ENCODE data around the gene TULP1.

The TULP1 gene

DNA sequence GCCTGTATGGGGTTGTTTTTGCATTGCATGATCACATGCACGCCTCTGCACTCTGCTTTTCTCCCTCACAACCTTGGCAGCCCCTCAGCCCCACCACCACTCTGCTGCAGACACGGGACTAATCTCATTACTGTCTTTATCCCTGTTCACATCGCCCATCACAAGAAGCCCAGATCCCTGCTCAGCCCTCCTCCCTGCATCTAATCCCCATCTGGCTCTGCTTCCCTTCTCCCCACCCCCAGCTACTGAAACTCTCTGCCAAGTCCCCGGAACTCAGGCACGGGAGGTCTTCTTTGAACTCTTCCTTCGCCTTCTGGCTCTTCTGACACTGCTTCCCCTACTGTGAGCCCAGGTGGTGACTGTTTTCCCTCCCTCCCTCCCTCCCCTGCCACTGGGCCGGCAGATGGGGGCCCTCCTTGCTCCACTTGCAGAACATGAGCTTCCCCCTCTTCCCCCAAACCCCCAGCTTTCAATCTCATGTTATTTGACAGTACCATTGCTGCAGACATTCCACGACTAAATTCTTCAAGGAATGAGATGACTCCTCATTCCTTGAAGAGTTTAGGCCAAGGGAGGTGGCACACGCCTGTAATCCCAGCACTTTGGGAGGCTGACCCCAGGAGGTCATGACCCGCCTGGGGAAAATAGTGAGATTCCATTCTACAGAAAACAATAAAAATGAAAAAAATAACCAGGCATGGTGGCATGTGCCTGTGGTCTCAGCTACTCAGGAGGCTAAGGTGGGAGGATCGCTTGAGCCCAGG is 21.9 kb upstream of the TULP1 start:
- peak overlapping the region; percentile 32 for H3K9ac ChIP-seq (ENCODE audit: insufficient read length, low read depth)
- H3K9me3 ChIP-seq (ENCODE audit: insufficient read depth, low read length): no peaks in the 10 kb centered on the region
- no peaks in the 10 kb centered on the region for H3K27me3 ChIP-seq (ENCODE audit: insufficient read depth, insufficient read length)
- no peaks in the 10 kb centered on the region for H3K36me3 ChIP-seq (ENCODE audit: insufficient read depth, insufficient read length, low read length)
- no peak overlapping the region for H3K4me3 ChIP-seq (ENCODE audit: insufficient read length, low read depth)
- TF ChIP-seq ZNF274 (IDR thresholded peaks at IDR 0.05; ENCODE audit: low read depth, low read length) (no peak), YY1 (IDR thresholded peaks at IDR 0.05; ENCODE audit: insufficient read depth, insufficient read length) (no peak), SUZ12 (IDR thresholded peaks at IDR 0.05; ENCODE audit: extremely low read depth, insufficient read depth, insufficient read length) (no peak)
- peaks cover 9% of the 10 kb centered on the region for H3K4me1 ChIP-seq (ENCODE audit: insufficient read depth, insufficient read length)
- no peak for DNase-seq (ENCODE audit: low read depth, low spot score)

DNA sequence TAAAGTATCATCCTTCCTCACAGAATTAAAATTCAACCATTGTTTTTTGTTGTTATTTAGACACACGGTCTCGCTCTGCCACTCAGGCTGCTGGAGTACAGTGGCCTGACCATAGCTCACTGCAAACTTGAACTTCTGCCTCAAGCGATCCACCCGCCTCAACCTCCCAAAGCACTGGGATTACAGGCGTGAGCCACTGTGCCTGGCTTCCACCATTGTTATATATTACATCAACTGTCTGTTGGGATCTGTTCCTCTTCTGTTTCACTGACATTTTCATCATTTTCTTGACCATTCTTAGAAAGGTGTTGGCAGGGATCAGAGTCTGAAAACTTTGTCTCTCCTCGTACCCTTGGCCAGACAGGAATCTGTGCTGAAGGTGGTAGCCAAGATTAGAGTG is 21.3 kb upstream of the TULP1 start:
- Histone ChIP-seq H3K4me1 (ENCODE audit: insufficient read depth, insufficient read length) (peaks cover 9% of the 10 kb centered on the region), H3K27me3 (ENCODE audit: insufficient read depth, insufficient read length) (no peaks in the 10 kb centered on the region), H3K9me3 (ENCODE audit: insufficient read depth, low read length) (no peaks in the 10 kb centered on the region), H3K9ac (ENCODE audit: insufficient read length, low read depth) (peak overlapping the region; percentile 32), H3K4me3 (ENCODE audit: insufficient read length, low read depth) (no peak overlapping the region), H3K36me3 (ENCODE audit: insufficient read depth, insufficient read length, low read length) (no peaks in the 10 kb centered on the region)
- TF ChIP-seq ZNF274 (IDR thresholded peaks at IDR 0.05; ENCODE audit: low read depth, low read length) (no peak), SUZ12 (IDR thresholded peaks at IDR 0.05; ENCODE audit: extremely low read depth, insufficient read depth, insufficient read length) (no peak), YY1 (IDR thresholded peaks at IDR 0.05; ENCODE audit: insufficient read depth, insufficient read length) (no peak)
- no peak for DNase-seq (ENCODE audit: low read depth, low spot score)

- H3K36me3 ChIP-seq (ENCODE audit: insufficient read depth, insufficient read length, low read length): no peaks in the 10 kb centered on the region
- no peak for TF ChIP-seq SUZ12 (IDR thresholded peaks at IDR 0.05; ENCODE audit: extremely low read depth, insufficient read depth, insufficient read length)
- TF ChIP-seq YY1 (IDR thresholded peaks at IDR 0.05; ENCODE audit: insufficient read depth, insufficient read length): no peak
- TF ChIP-seq ZNF274 (IDR thresholded peaks at IDR 0.05; ENCODE audit: low read depth, low read length): no peak
- H3K4me1 ChIP-seq (ENCODE audit: insufficient read depth, insufficient read length): peaks cover 9% of the 10 kb centered on the region
- DNase-seq (ENCODE audit: low read depth, low spot score): no peak
- no peak overlapping the region for H3K4me3 ChIP-seq (ENCODE audit: insufficient read length, low read depth)
- H3K27me3 ChIP-seq (ENCODE audit: insufficient read depth, insufficient read length): no peaks in the 10 kb centered on the region
- H3K9ac ChIP-seq (ENCODE audit: insufficient read length, low read depth): no peak overlapping the region
- H3K9me3 ChIP-seq (ENCODE audit: insufficient read depth, low read length): no peaks in the 10 kb centered on the region
Observed at GRCh38 chr6:35532126-35532525, 19.4 kb upstream of the TULP1 start.

DNA sequence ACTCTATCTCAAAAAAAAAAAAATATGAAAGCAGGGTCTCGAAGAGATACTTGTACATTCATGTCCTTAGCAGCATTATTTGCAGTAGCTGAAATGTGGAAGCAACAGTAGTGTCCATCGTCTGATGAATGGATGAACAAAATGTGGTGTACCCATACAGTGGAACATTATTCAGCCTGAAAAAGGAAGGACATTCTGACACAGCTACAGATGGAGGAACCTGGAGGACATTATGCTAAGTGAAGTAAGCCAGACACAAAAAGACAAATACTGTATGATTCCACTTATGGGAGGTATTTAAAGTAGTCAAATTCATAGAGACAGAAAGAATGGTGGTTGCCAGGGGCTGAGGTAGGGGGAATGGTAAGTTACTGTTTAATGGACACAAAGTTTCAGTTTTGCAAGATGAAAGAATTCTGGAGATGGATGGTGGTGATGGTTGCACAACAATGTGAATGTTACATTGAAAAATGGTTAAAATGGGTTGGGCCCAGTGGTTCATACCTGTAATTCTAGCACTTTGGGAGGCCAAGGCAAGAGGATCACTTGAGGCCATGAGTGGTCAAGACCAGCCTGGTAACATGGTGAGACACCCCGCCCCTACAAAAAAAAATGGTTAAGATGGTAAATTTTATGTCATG is 11.8 kb upstream of the TULP1 start:
- H3K9me3 ChIP-seq (ENCODE audit: insufficient read depth, low read length): no peaks in the 10 kb centered on the region
- TF ChIP-seq ZNF274 (IDR thresholded peaks at IDR 0.05; ENCODE audit: low read depth, low read length) (no peak), SUZ12 (IDR thresholded peaks at IDR 0.05; ENCODE audit: extremely low read depth, insufficient read depth, insufficient read length) (no peak), YY1 (IDR thresholded peaks at IDR 0.05; ENCODE audit: insufficient read depth, insufficient read length) (no peak)
- DNase-seq (ENCODE audit: low read depth, low spot score): no peak
- no peak overlapping the region for H3K9ac ChIP-seq (ENCODE audit: insufficient read length, low read depth)
- H3K4me3 ChIP-seq (ENCODE audit: insufficient read length, low read depth): no peak overlapping the region
- H3K4me1 ChIP-seq (ENCODE audit: insufficient read depth, insufficient read length): peaks cover 3% of the 10 kb centered on the region
- no peaks in the 10 kb centered on the region for H3K27me3 ChIP-seq (ENCODE audit: insufficient read depth, insufficient read length)
- no peaks in the 10 kb centered on the region for H3K36me3 ChIP-seq (ENCODE audit: insufficient read depth, insufficient read length, low read length)

- peak; percentile 56 for DNase-seq (ENCODE audit: low read depth, low spot score)
- Histone ChIP-seq H3K4me1 (ENCODE audit: insufficient read depth, insufficient read length) (peaks cover 4% of the 10 kb centered on the region), H3K9me3 (ENCODE audit: insufficient read depth, low read length) (no peaks in the 10 kb centered on the region), H3K27me3 (ENCODE audit: insufficient read depth, insufficient read length) (no peaks in the 10 kb centered on the region), H3K4me3 (ENCODE audit: insufficient read length, low read depth) (no peak overlapping the region), H3K36me3 (ENCODE audit: insufficient read depth, insufficient read length, low read length) (no peaks in the 10 kb centered on the region), H3K9ac (ENCODE audit: insufficient read length, low read depth) (peak overlapping the region; percentile 61)
- TF ChIP-seq YY1 (IDR thresholded peaks at IDR 0.05; ENCODE audit: insufficient read depth, insufficient read length): no peak
- no peak for TF ChIP-seq SUZ12 (IDR thresholded peaks at IDR 0.05; ENCODE audit: extremely low read depth, insufficient read depth, insufficient read length)
- no peak for TF ChIP-seq ZNF274 (IDR thresholded peaks at IDR 0.05; ENCODE audit: low read depth, low read length)
Observed at GRCh38 chr6:35522660-35523658, 10.3 kb upstream of the TULP1 start.

GRCh38 chr6:35522151-35522550 is 9.5 kb upstream of the TULP1 start:
- Histone ChIP-seq H3K4me1 (ENCODE audit: insufficient read depth, insufficient read length) (peaks cover 4% of the 10 kb centered on the region), H3K36me3 (ENCODE audit: insufficient read depth, insufficient read length, low read length) (no peaks in the 10 kb centered on the region), H3K4me3 (ENCODE audit: insufficient read length, low read depth) (no peak overlapping the region), H3K9me3 (ENCODE audit: insufficient read depth, low read length) (no peaks in the 10 kb centered on the region), H3K27me3 (ENCODE audit: insufficient read depth, insufficient read length) (no peaks in the 10 kb centered on the region), H3K9ac (ENCODE audit: insufficient read length, low read depth) (peak overlapping the region; percentile 61)
- no peak for DNase-seq (ENCODE audit: low read depth, low spot score)
- no peak for TF ChIP-seq YY1 (IDR thresholded peaks at IDR 0.05; ENCODE audit: insufficient read depth, insufficient read length)
- no peak for TF ChIP-seq ZNF274 (IDR thresholded peaks at IDR 0.05; ENCODE audit: low read depth, low read length)
- no peak for TF ChIP-seq SUZ12 (IDR thresholded peaks at IDR 0.05; ENCODE audit: extremely low read depth, insufficient read depth, insufficient read length)
